GM18907 (cell line): Measurements from ENCODE around the gene FBXO46.
"Not testable (repeated sequence)": the region's sequence is repeated elsewhere in the genome, so short reads cannot be mapped to it uniquely, and the experiment has no call there.

Source experiments
- ATAC-seq: cut with Tn5 transposase; IDR thresholded peaks from one replicate; pipeline ENCODE4 v1.9.1; 2021; ENCODE audit warnings: mild to moderate bottlenecking, moderate library complexity; ENCODE audit not compliant: unreplicated experiment

Gene FBXO46

GRCh38 chr19:45766296-45766868 is 35.7 kb upstream of the FBXO46 start:
- ATAC-seq: no peak

- no peak for ATAC-seq
These were observed 35.1 kb upstream of the FBXO46 start for GRCh38 chr19:45765702-45766295.

GRCh38 chr19:45764945-45765701 is 34.4 kb upstream of the FBXO46 start:
- ATAC-seq: no peak

- ATAC-seq: no peak
These were observed 33.8 kb upstream of the FBXO46 start for GRCh38 chr19:45764475-45764874.

GRCh38 chr19:45763691-45764294 is 33.1 kb upstream of the FBXO46 start:
- no peak for ATAC-seq

- ATAC-seq: no peak
These were observed 32.4 kb upstream of the FBXO46 start for GRCh38 chr19:45762870-45763631.

- no peak for ATAC-seq
These were observed 31.0 kb upstream of the FBXO46 start for GRCh38 chr19:45761714-45762113.

GRCh38 chr19:45758921-45759320 is 28.2 kb upstream of the FBXO46 start:
- ATAC-seq: no peak

GRCh38 chr19:45757695-45758094 is 27.0 kb upstream of the FBXO46 start:
- ATAC-seq: no peak

GRCh38 chr19:45754323-45754722 is 23.6 kb upstream of the FBXO46 start:
- ATAC-seq: no peak

- ATAC-seq: no peak
These were observed 22.9 kb upstream of the FBXO46 start for GRCh38 chr19:45753548-45753947.

GRCh38 chr19:45752639-45753038 is 21.9 kb upstream of the FBXO46 start:
- no peak for ATAC-seq

- not testable (repeated sequence) for ATAC-seq
These were observed 20.8 kb upstream of the FBXO46 start for GRCh38 chr19:45751483-45751882.

GRCh38 chr19:45747513-45747912 is 16.8 kb upstream of the FBXO46 start:
- ATAC-seq: no peak

GRCh38 chr19:45746866-45747265 is 16.2 kb upstream of the FBXO46 start:
- no peak for ATAC-seq

- no peak for ATAC-seq
These were observed 14.9 kb upstream of the FBXO46 start for GRCh38 chr19:45745606-45746005.

- ATAC-seq: no peak
These were observed 12.3 kb upstream of the FBXO46 start for GRCh38 chr19:45742969-45743368.

GRCh38 chr19:45739498-45740439 is 9.1 kb upstream of the FBXO46 start:
- no peak for ATAC-seq

- ATAC-seq: no peak
These were observed 2.6 kb upstream of the FBXO46 start, which contains the start of gene MEIOSIN for GRCh38 chr19:45733160-45733810. TSS of gene MEIOSIN (plus strand) at chr19:45733439. CDS start at chr19:45735377, 1,938 bp downstream.
